Endothelial cell of umbilical vein (primary cell): ENCODE measurements around the gene PHLPP1. TPM values are rescaled to one million over a fixed set of nuclear protein-coding genes. Genes with fewer than 3 reads are reported as not detected.

Experiments
- BruUV-seq: library from RNA; stranded (reverse); fragments of 400-500 nt; replicated peaks from 2 replicates; lab custom pipeline; 2021; lab: Mats Ljungman, UMichigan
- CTCF ChIA-PET: fragments of 300-600, 350-600 bp; sonication (Branson Sonifier 250); formaldehyde crosslinking; loops from one replicate; lab custom pipeline; 2021; ENCODE audit warnings: antibody characterized with exemption, inconsistent platforms; lab: Charles Lee
- POLR2A ChIA-PET: fragments of 300-600, 350-600 bp; sonication (Branson Sonifier 250); formaldehyde crosslinking; loops from one replicate; lab custom pipeline; 2021; ENCODE audit warnings: antibody characterized with exemption, inconsistent platforms; lab: Charles Lee
- DNase-seq: peaks from one replicate; pipeline ENCODE4 v3.0.0-alpha.2; 2011; ENCODE audit warnings: low read depth, low spot score
- FAIRE-seq: peaks from 2 replicates; lab custom pipeline; 2011; peaks lifted over from hg19 to GRCh38; lab: Jason Lieb, UNC
- H2AFZ ChIP-seq: 2 replicates; pipeline ENCODE4 v1.6.0; 2012; ENCODE audit warnings: low read depth, low read length, control low read depth, inconsistent platforms
- H3K27ac ChIP-seq: 2 replicates; pipeline ENCODE4 v1.5.1; 2011; ENCODE audit warnings: low read depth, mild to moderate bottlenecking, control low read depth, low read length, moderate library complexity; ENCODE audit not compliant: insufficient read depth
- H3K27me3 ChIP-seq, 2 experiments: 2 replicates each; pipeline versions ENCODE4 v1.6.0 to v1.6.1; 2011; ENCODE audit warnings: low read length in 2 of 2, mixed read lengths in 1 of 2; ENCODE audit not compliant: control insufficient read depth in 2 of 2, insufficient read depth in 2 of 2
- H3K36me3 ChIP-seq, 2 experiments: 2 replicates in 1 of 2; 3 replicates in 1 of 2; pipeline ENCODE4 v1.5.1; 2011; ENCODE audit warnings: low read length in 2 of 2, mild to moderate bottlenecking in 1 of 2, moderate library complexity in 1 of 2; ENCODE audit not compliant: control insufficient read depth in 2 of 2, insufficient read depth in 2 of 2; ENCODE audit errors: extremely low read depth in 1 of 2
- H3K4me1 ChIP-seq: 3 replicates; pipeline ENCODE4 v1.5.1; 2011; ENCODE audit warnings: mild to moderate bottlenecking, low read length; ENCODE audit not compliant: control insufficient read depth, insufficient read depth; ENCODE audit errors: extremely low read depth
- H3K4me2 ChIP-seq: 2 replicates; pipeline ENCODE4 v1.6.1; 2011; ENCODE audit warnings: low read length, control low read depth, mixed read lengths; ENCODE audit not compliant: insufficient read depth
- H3K4me3 ChIP-seq, 3 experiments: fragments of 200-600 bp in 1 of 3; sonication (generic), shearing (Covaris generic) in 1 of 3; replicated peaks in 1 of 3; 2 replicates each; pipeline ENCODE4 v1.5.1; 2011 to 2016; ENCODE audit warnings: control low read depth in 3 of 3, low read length in 3 of 3, mild to moderate bottlenecking in 2 of 3, inconsistent platforms in 1 of 3, low read depth in 1 of 3, moderate library complexity in 1 of 3; ENCODE audit not compliant: insufficient read depth in 1 of 3
- H3K79me2 ChIP-seq: 2 replicates; pipeline ENCODE4 v1.6.0; 2012; ENCODE audit warnings: low read length, inconsistent platforms; ENCODE audit not compliant: control insufficient read depth, insufficient read depth
- H3K9ac ChIP-seq: replicated peaks from 2 replicates; pipeline ENCODE3; 2011; ENCODE audit warnings: low read length, control low read depth; ENCODE audit not compliant: insufficient read depth; ENCODE audit errors: extremely low read depth
- H3K9me1 ChIP-seq: replicated peaks from 3 replicates; pipeline ENCODE4 v1.6.0; 2011; ENCODE audit warnings: mild to moderate bottlenecking, low read length; ENCODE audit not compliant: control insufficient read depth, insufficient read depth; ENCODE audit errors: extremely low read depth
- H3K9me3 ChIP-seq: replicated peaks from 2 replicates; pipeline ENCODE4 v1.5.1; 2012; ENCODE audit warnings: low read length, inconsistent platforms; ENCODE audit not compliant: control insufficient read depth, insufficient read depth
- H4K20me1 ChIP-seq: replicated peaks from 2 replicates; pipeline ENCODE3; 2011; ENCODE audit warnings: mild to moderate bottlenecking, low read length; ENCODE audit not compliant: control insufficient read depth, insufficient read depth; ENCODE audit errors: extremely low read depth
- CTCF ChIP-seq, 2 donors: IDR thresholded peaks; 1 replicate in 1 of 2; 2 replicates in 1 of 2; pipeline ENCODE4 v1.5.1; 2011; ENCODE audit warnings: low read length in 2 of 2, mild to moderate bottlenecking in 2 of 2, moderate library complexity in 2 of 2, control low read depth in 1 of 2, inconsistent platforms in 1 of 2, low read depth in 1 of 2; ENCODE audit not compliant: insufficient read depth in 1 of 2; ENCODE audit errors: extremely low read depth in 1 of 2
- EZH2 ChIP-seq: IDR thresholded peaks from 2 replicates; pipeline ENCODE4 v1.6.1; 2012; ENCODE audit warnings: borderline replicate concordance, low read depth, mild to moderate bottlenecking, moderate library complexity, low read length, inconsistent platforms; ENCODE audit not compliant: severe bottlenecking
- FOS ChIP-seq: IDR thresholded peaks from 2 replicates; pipeline ENCODE4 v1.6.1; 2011; ENCODE audit warnings: mild to moderate bottlenecking, low read length, moderate library complexity, borderline replicate concordance; ENCODE audit not compliant: insufficient read depth
- GATA2 ChIP-seq: IDR thresholded peaks from 2 replicates; pipeline ENCODE4 v1.7.0; 2011; ENCODE audit warnings: low read depth, mild to moderate bottlenecking, moderate library complexity, mixed read lengths, low read length; ENCODE audit not compliant: insufficient read length, insufficient read depth
- JUN ChIP-seq: IDR thresholded peaks from 2 replicates; pipeline ENCODE4 v1.6.1; 2011; ENCODE audit warnings: borderline replicate concordance, low read depth; ENCODE audit not compliant: insufficient read length, insufficient read depth
- MAX ChIP-seq: IDR thresholded peaks from 2 replicates; pipeline ENCODE4 v1.6.1; 2011; ENCODE audit not compliant: insufficient read depth, insufficient read length
- MYC ChIP-seq: IDR thresholded peaks from one replicate; pipeline ENCODE4 v1.6.1; 2011; ENCODE audit warnings: mild to moderate bottlenecking, low read depth, low read length
- POLR2A ChIP-seq: IDR thresholded peaks from 2 replicates; pipeline ENCODE4 v1.6.1; 2012; ENCODE audit warnings: low read depth, mild to moderate bottlenecking, control low read depth, low read length
- POLR2AphosphoS5 ChIP-seq: IDR thresholded peaks from 2 replicates; pipeline ENCODE4 v1.6.1; 2012; ENCODE audit warnings: low read depth, mild to moderate bottlenecking, control low read depth, low read length, moderate library complexity; ENCODE audit not compliant: insufficient read depth
- dilution Hi-C: fragments of 300-500 bp; cut with MboI; formaldehyde crosslinking; loops from one replicate; pipeline ENCODE4 v1.15.0; 2019; ENCODE audit warnings: low sequenced_read_pairs; ENCODE audit not compliant: extremely low pct_ligation_motif_present
- intact Hi-C: fragments of 100-400 bp; cut with micrococcal nuclease; formaldehyde crosslinking; loops from one replicate; pipeline ENCODE4 v1.10.0; 2022
- polyA plus RNA-seq, 4 experiments: library from polyadenylated mRNA; depleted of rRNA in 3 of 4; stranded (reverse) in 3 of 4; unstranded in 1 of 4; fragments of >200 nt; gene quantifications; 2 replicates each; pipeline versions ENCODE4 v1.2.1 to v1.2.3, GENCODE V29; 2011 to 2012; ENCODE audit warnings: missing spikeins in 1 of 4
- total RNA-seq: library from RNA; stranded (reverse); gene quantifications from 2 replicates; pipeline ENCODE4 v1.2.3, GENCODE V29; 2021

Gene PHLPP1
- total and polyA plus RNA-seq, 2 donors (not counting 3 experiments of a cell fraction or from before 2014, with no cell fraction given), result 4.0 to 10.8 TPM

- peak overlapping the region; percentile 95 for H3K4me2 ChIP-seq
- peaks cover 48% of the 10 kb centered on the region for H3K4me1 ChIP-seq
- FAIRE-seq (no peak), DNase-seq (no peak)
- POLR2A ChIA-PET, result interaction anchor here (0.6 to 1.4 kb wide), 2 partner anchors 15 to 163 kb away, joined by 3 to 6 read pairs; no protein-coding TSS in a partner anchor
- intact Hi-C loops, result loop anchor here (10.0 kb wide), 1 partner anchor 424 kb away; no protein-coding TSS in a partner anchor
- no peaks in the 10 kb centered on the region for H3K36me3 ChIP-seq
- BruUV-seq, result no TSS peak
- peak overlapping the region; percentile 81 for H3K9ac ChIP-seq
- no peaks in the 10 kb centered on the region for H4K20me1 ChIP-seq
- H2AFZ ChIP-seq, result peak overlapping the region; percentile 6
- H3K79me2 ChIP-seq, result no peaks in the 10 kb centered on the region
- H3K4me3 ChIP-seq, result peak overlapping the region in 1 of 3 experiments; percentile 57
- dilution Hi-C loops, result no loop called here
- H3K9me3 ChIP-seq, result no peaks in the 10 kb centered on the region
- H3K27ac ChIP-seq, result peak overlapping the region; percentile 96
- no peaks in the 10 kb centered on the region for H3K9me1 ChIP-seq
- CTCF ChIA-PET, result interaction anchor here (1.0 to 3.2 kb wide), 16 partner anchors 9 to 168 kb away, joined by 3 to 55 read pairs (median 6); partner anchors contain the start of gene PHLPP1
- no peak for TF ChIP-seq EZH2
- TF ChIP-seq POLR2A, result no peak
- no peak for TF ChIP-seq CTCF (IDR thresholded peaks at IDR 0.05; ENCODE audit: extremely low read depth in 1 of 2, insufficient read depth in 1 of 2, low read depth in 1 of 2, low read length in 2 of 2)
- TF ChIP-seq JUN, result no peak
- TF ChIP-seq MAX, result no peak
- no peak for TF ChIP-seq FOS
- no peak for TF ChIP-seq GATA2
- no peak for TF ChIP-seq POLR2AphosphoS5
- TF ChIP-seq MYC, result no peak
- H3K27me3 ChIP-seq, result no peaks in the 10 kb centered on the region
Measured at GRCh38 chr18:62878305-62878704, 163.0 kb downstream of the PHLPP1 start.
